Astrocyte (in vitro differentiated cells and primary cell): ENCODE results near the gene LMX1A. TPM values are rescaled to one million over a fixed set of nuclear protein-coding genes. Genes with fewer than 3 reads are reported as not detected.

Experiments
- DNase-seq: peaks from one replicate; pipeline ENCODE4 v3.0.0-alpha.2; 2010; ENCODE audit warnings: low read depth
- FAIRE-seq: peaks from 2 replicates; lab custom pipeline; 2011; peaks lifted over from hg19 to GRCh38; lab: Jason Lieb, UNC
- H2AFZ ChIP-seq: 2 replicates; pipeline ENCODE4 v1.6.0; 2012; ENCODE audit warnings: low read depth, low read length, inconsistent platforms
- H3K27ac ChIP-seq: 2 replicates; pipeline ENCODE4 v1.5.1; 2011; ENCODE audit warnings: low read depth, low read length, inconsistent platforms
- H3K27me3 ChIP-seq: 2 replicates; pipeline ENCODE4 v1.6.0; 2011; ENCODE audit warnings: low read length, inconsistent platforms; ENCODE audit not compliant: insufficient read depth
- H3K36me3 ChIP-seq: 2 replicates; pipeline ENCODE4 v1.5.1; 2011; ENCODE audit warnings: low read length, inconsistent platforms; ENCODE audit not compliant: insufficient read depth
- H3K4me1 ChIP-seq: 2 replicates; pipeline ENCODE4 v1.5.1; 2011; ENCODE audit warnings: low read length, inconsistent platforms; ENCODE audit not compliant: insufficient read depth
- H3K4me2 ChIP-seq: 2 replicates; pipeline ENCODE4 v1.6.0; 2012; ENCODE audit warnings: low read length, inconsistent platforms
- H3K4me3 ChIP-seq: 2 replicates; pipeline ENCODE4 v1.5.1; 2011; ENCODE audit warnings: low read depth, mild to moderate bottlenecking, low read length, inconsistent platforms; ENCODE audit not compliant: insufficient read depth
- H3K79me2 ChIP-seq: 2 replicates; pipeline ENCODE4 v1.6.0; 2012; ENCODE audit warnings: mild to moderate bottlenecking, low read length, inconsistent platforms; ENCODE audit not compliant: insufficient read depth
- H3K9ac ChIP-seq: 2 replicates; pipeline ENCODE4 v1.6.0; 2012; ENCODE audit warnings: mild to moderate bottlenecking, low read length, inconsistent platforms
- H3K9me3 ChIP-seq: 2 replicates; pipeline ENCODE4 v1.5.1; 2012; ENCODE audit warnings: low read depth, mild to moderate bottlenecking, low read length, inconsistent platforms; ENCODE audit not compliant: insufficient read depth
- H4K20me1 ChIP-seq: 2 replicates; pipeline ENCODE4 v1.6.0; 2012; ENCODE audit warnings: low read length, inconsistent platforms; ENCODE audit not compliant: insufficient read depth
- H3K27ac Mint-ChIP-seq: one replicate; pipeline ENCODE4 v1.8.0; 2021; ENCODE audit warnings: mild to moderate bottlenecking, mixed read lengths; ENCODE audit not compliant: unreplicated experiment
- H3K27me3 Mint-ChIP-seq: one replicate; pipeline ENCODE4 v1.8.0; 2021; ENCODE audit warnings: low read depth, mixed read lengths; ENCODE audit not compliant: unreplicated experiment
- H3K36me3 Mint-ChIP-seq: one replicate; pipeline ENCODE4 v1.8.0; 2021; ENCODE audit warnings: low read depth, mixed read lengths; ENCODE audit not compliant: unreplicated experiment
- H3K4me1 Mint-ChIP-seq: one replicate; pipeline ENCODE4 v1.8.0; 2021; ENCODE audit warnings: low read depth, mixed read lengths; ENCODE audit not compliant: unreplicated experiment
- H3K4me3 Mint-ChIP-seq: one replicate; pipeline ENCODE4 v1.8.0; 2021; ENCODE audit warnings: mild to moderate bottlenecking, moderate library complexity, mixed read lengths; ENCODE audit not compliant: unreplicated experiment
- H3K9me3 Mint-ChIP-seq: one replicate; pipeline ENCODE4 v1.8.0; 2021; ENCODE audit warnings: mild to moderate bottlenecking, mixed read lengths; ENCODE audit not compliant: unreplicated experiment
- EZH2 ChIP-seq: IDR thresholded peaks from 2 replicates; pipeline ENCODE4 v1.6.1; 2012; ENCODE audit warnings: mild to moderate bottlenecking, low read length, inconsistent platforms; ENCODE audit not compliant: insufficient read depth
- total RNA-seq: library from RNA; stranded (reverse); gene quantifications from 2 replicates; pipeline ENCODE4 v1.2.1, GENCODE V29; 2021
- TF ChIP-seq, protein P1 (sequence below): IDR thresholded peaks from 2 replicates; pipeline ENCODE4 v1.5.1; 2011; ENCODE audit warnings: low read depth, mild to moderate bottlenecking, inconsistent platforms, low read length, moderate library complexity; ENCODE audit not compliant: insufficient read depth

The LMX1A gene
- total RNA-seq, 1 donor from 2014 or later = not detected

DNA sequence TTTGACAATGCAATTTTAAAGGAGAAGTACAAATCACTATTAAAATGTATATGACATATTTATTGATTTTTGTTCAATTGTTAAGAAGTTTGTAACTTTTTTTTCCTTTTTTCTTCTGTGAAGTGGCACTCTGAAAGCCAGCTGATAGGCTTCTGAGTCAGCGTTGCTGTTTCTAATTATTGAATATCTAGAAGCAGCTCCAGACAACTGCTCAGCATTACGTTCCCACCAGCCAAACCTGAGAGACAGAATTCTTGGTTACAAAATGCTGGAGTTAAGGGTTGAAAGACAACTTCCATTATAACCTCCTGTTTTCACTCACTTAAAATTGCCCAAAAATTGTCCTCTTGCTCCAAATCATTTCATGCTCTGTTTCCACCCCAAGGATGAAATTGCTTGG lies 31.4 kb upstream of the LMX1A start:
- H3K27me3 Mint-ChIP-seq = peaks cover 96% of the 10 kb centered on the region
- no peak for FAIRE-seq

DNA sequence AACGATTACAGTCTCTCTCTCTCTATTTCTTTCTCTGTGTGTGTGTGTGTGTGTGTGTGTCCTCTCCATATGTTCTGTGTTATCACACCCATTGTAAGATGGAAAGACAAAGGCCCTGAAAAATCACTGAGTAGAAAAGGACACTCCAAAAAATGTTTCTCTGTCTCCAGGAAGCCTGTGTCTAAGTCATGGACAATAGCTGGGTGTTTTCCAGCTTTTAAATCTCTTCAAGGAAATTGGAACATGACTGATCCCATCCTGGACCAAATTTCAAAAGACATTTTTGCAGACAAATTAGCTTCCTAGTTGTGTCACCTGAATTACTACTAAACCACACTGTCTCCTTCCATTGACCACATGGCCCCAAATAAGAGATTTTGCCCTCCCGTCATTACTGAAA lies 31.0 kb upstream of the LMX1A start:
- Histone ChIP-seq H3K27ac (no peak overlapping the region), H2AFZ (no peak overlapping the region), H3K9me3 (no peaks in the 10 kb centered on the region), H3K79me2 (no peaks in the 10 kb centered on the region), H3K4me2 (no peak overlapping the region), H4K20me1 (peaks cover under 1% of the 10 kb centered on the region), H3K36me3 (no peaks in the 10 kb centered on the region), H3K9ac (no peak overlapping the region), H3K4me1 (no peaks in the 10 kb centered on the region), H3K27me3 (peaks cover 71% of the 10 kb centered on the region), H3K4me3 (no peak overlapping the region)
- peaks cover 9% of the 10 kb centered on the region for H3K9me3 Mint-ChIP-seq
- FAIRE-seq (peak; percentile 9), DNase-seq (no peak)
- H3K4me1 Mint-ChIP-seq = peaks cover 2% of the 10 kb centered on the region
- TF ChIP-seq EZH2 = no peak
- H3K4me3 Mint-ChIP-seq = no peak overlapping the region
- peaks cover 96% of the 10 kb centered on the region for H3K27me3 Mint-ChIP-seq
- no peak overlapping the region for H3K27ac Mint-ChIP-seq
- peaks cover 1% of the 10 kb centered on the region for H3K36me3 Mint-ChIP-seq

More for the DNA sequence above, 31.4 kb upstream of the LMX1A start:
- Histone ChIP-seq H3K4me1 (no peaks in the 10 kb centered on the region), H2AFZ (no peak overlapping the region), H3K9ac (no peak overlapping the region), H3K36me3 (no peaks in the 10 kb centered on the region), H3K9me3 (no peaks in the 10 kb centered on the region), H4K20me1 (peaks cover 4% of the 10 kb centered on the region), H3K27me3 (peaks cover 74% of the 10 kb centered on the region), H3K4me3 (no peak overlapping the region), H3K27ac (no peak overlapping the region), H3K79me2 (no peaks in the 10 kb centered on the region), H3K4me2 (no peak overlapping the region)
- Mint-ChIP-seq H3K9me3 (peaks cover 9% of the 10 kb centered on the region), H3K27ac (no peak overlapping the region), H3K4me3 (no peak overlapping the region), H3K36me3 (peaks cover 1% of the 10 kb centered on the region), H3K4me1 (peaks cover 2% of the 10 kb centered on the region)
- TF ChIP-seq, protein P1, sequence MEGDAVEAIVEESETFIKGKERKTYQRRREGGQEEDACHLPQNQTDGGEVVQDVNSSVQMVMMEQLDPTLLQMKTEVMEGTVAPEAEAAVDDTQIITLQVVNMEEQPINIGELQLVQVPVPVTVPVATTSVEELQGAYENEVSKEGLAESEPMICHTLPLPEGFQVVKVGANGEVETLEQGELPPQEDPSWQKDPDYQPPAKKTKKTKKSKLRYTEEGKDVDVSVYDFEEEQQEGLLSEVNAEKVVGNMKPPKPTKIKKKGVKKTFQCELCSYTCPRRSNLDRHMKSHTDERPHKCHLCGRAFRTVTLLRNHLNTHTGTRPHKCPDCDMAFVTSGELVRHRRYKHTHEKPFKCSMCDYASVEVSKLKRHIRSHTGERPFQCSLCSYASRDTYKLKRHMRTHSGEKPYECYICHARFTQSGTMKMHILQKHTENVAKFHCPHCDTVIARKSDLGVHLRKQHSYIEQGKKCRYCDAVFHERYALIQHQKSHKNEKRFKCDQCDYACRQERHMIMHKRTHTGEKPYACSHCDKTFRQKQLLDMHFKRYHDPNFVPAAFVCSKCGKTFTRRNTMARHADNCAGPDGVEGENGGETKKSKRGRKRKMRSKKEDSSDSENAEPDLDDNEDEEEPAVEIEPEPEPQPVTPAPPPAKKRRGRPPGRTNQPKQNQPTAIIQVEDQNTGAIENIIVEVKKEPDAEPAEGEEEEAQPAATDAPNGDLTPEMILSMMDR = no peak
- no peak for TF ChIP-seq EZH2
- DNase-seq = no peak

DNA sequence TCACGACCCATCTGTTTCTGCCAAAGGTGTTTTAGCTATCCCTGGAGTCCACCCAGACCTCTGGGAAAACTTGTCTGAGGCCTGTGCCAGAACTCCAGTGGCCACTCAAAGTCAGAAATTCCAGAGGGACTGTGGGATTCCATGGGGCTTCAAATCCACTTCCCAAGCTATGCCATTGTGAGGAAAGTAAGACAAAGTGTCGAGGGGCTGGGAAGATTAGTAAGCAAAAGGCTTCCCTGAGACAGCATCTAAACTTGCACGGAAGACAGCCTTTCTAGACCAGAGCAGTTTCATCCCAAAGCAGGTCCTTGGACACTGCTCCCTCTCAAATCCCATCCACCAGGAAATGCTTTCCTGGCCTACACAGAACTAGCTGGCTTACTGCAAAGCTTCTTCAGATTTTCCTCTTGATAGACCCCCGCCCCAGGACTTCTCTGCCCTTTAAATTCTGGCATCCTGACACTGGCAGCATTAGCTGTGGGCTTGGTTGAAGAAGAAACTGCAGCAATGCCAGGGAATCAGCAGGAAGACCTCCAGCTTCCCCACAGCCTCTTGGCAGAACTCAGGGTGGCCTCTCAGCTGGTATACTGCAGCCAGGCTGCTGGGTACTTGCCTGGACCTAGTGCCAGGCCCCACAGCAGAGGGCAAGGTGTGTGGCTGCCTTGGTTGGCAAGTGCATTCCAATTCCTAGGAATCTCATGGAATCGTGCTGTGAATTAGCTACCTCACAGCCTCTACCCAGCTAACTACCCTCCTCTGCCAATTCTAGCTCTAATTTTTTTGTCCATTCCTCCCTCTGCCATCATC lies 27.3 kb upstream of the LMX1A start:
- Mint-ChIP-seq H3K9me3 (no peaks in the 10 kb centered on the region), H3K27ac (no peak overlapping the region), H3K27me3 (peaks cover 96% of the 10 kb centered on the region), H3K4me3 (no peak overlapping the region), H3K4me1 (peaks cover 2% of the 10 kb centered on the region), H3K36me3 (peaks cover 4% of the 10 kb centered on the region)
- H3K9ac ChIP-seq = no peak overlapping the region
- H3K4me2 ChIP-seq = no peak overlapping the region
- FAIRE-seq (no peak), DNase-seq (no peak)
- TF ChIP-seq, protein P1 = no peak
- TF ChIP-seq EZH2 = no peak
- no peak overlapping the region for H3K27ac ChIP-seq
- H3K27me3 ChIP-seq = peaks cover 44% of the 10 kb centered on the region
- no peaks in the 10 kb centered on the region for H3K4me1 ChIP-seq
- no peaks in the 10 kb centered on the region for H3K9me3 ChIP-seq
- no peak overlapping the region for H2AFZ ChIP-seq
- H3K36me3 ChIP-seq = no peaks in the 10 kb centered on the region
- H3K4me3 ChIP-seq = no peak overlapping the region
- no peaks in the 10 kb centered on the region for H4K20me1 ChIP-seq
- no peaks in the 10 kb centered on the region for H3K79me2 ChIP-seq
